Endometrium (tissue), 2 donors: ENCODE data around the gene MVB12B.

ENCODE experiments used
- FAIRE-seq: peaks from 2 replicates; lab custom pipeline; 2012; peaks lifted over from hg19 to GRCh38; lab: Jason Lieb, UNC
- donor health status: control.
- donor health status: control.

Gene MVB12B

DNA sequence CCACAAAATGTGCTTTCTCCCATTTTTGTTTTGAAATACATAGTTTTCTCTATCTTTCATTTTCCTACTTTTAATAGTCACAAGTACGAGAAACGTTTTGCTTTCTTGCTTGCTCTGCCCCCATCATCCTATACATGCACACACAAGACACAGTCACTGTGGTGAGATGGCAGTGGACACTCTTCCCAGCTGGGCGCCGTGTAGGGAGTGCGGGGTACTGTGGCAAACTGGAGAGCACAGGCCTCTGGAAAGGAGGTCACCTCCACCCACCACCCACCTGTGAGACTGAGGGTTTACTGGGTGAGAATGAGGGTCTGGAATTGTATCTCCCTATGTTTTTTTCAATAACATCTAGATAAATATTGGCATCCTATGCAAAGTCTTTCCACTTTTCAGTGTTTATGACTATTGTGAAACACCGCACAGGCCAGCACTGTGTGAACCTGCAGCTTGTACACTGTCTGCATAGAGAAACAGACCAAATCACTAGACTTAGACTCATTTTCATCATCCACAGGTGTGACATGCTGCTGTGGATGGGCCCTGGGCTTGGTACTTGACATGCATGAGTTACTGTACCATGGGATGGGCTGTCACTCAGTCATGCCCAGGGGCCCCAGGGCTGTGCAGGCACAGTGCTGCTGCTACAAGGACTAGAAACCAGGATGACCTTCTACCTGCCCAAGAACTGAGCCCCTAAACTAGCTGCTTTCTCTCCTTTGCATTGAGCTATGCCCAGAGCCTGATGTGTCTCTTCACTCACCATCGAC, 169.0 kb downstream of the MVB12B start:
- FAIRE-seq = no peak

DNA sequence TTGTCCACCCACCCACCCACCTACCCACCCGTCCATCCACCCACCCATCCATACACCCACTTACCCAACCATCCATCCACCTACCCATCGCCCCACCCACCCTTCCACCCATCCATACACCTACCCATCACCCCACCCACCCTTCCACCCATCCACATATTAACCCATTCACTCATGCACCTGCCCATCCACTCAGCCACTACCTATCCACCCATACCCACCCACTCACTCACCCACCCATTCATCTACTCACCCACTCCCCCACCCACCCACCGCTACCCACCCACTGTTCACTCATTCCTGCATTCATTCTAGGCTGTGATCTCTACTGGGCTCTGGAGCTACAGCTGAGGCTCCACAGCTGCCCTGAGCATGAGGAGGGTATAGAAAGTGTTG, 169.6 kb downstream of the MVB12B start:
- FAIRE-seq = no peak

DNA sequence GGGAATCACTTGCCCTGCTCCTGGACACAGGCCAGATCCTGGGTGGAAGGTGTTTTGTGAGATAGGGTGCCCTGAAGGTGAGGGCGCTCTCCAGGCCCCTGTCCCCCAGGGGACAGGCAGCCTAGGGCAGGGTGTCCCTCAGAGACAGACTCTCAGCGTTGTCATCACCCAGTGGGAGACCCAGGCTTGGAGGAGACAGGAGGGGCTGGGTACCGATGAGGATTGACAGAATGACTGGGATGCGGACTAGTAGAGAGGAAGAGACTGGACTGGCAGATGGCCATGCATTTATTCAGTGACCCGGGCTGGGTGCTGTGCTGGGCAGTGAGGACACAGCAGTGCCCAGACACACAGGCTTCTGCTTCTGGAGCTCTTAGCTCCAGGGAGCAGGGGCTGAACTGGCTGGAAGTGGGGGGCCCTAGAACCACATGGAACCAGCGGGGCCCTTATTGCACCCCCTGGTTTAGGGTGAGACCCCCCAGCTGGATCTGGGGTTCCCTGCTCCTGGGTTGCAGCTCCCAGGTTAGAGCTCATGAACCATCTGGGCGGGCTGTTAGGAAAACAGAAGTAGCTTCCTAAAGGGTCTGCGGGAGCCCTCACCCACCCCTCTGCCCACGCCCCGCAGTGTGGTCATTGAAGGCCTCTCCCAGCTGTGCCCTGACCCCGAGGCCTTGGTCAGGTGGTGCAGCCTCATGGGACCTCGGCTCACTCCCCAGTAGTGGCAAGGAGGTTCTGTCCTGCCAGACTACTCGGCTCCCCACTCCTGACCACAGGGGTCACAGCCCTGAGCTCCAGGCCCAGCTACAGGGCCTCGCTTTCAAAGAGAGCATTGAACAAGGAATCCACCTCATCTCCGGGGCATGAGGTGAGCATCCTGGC, 170.4 kb downstream of the MVB12B start:
- no peak for FAIRE-seq

DNA sequence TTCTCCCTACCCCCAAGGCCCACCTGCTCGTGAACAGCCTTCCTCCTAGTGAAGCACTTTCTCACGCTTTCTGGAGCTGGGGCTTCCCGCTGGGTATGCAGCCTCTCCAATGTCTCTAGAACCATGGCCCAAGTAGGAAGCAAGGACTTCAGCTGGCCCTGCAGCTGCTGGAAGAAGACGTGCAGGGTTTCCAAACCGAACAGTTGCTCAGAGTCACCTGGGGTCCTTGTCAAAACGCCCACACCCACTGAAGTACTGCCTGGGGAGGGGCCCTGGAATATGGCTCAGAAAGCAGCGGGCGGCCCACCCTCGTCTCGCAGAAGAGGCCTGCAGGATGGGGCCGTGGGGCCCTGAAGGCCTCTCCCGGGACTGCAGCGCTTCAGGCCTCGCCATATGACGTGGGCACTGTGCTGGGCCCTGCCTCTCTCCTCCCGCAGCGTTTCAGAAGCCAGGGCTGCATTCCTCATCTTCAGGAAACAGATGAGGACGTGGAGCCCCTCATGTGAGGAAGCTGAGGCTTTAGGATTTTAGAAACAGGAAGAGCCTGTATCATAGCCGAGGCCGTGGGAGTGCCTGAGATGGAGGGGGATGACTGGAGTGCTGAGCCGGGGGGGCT, 171.1 kb downstream of the MVB12B start:
- FAIRE-seq = no peak

DNA sequence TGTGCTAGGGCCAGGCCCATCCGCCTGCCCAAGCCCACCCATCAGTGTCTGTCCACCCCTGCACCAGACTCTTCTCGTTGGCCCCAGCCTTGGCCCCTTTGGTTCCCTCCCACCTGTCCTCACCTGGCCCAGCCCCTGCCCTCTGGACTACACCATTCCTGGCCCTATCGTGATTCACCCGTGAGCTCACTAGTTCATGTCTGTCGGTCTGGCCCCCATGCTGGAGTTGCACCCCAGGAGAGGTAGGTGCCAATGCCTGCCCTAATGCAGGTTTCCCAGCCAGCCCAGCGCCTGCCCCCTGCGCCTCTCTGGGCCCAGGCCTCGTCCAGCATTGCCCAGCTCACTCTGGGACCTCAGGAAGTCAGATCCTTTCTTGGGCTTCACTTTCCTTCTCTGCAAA, 171.7 kb downstream of the MVB12B start:
- no peak for FAIRE-seq

DNA sequence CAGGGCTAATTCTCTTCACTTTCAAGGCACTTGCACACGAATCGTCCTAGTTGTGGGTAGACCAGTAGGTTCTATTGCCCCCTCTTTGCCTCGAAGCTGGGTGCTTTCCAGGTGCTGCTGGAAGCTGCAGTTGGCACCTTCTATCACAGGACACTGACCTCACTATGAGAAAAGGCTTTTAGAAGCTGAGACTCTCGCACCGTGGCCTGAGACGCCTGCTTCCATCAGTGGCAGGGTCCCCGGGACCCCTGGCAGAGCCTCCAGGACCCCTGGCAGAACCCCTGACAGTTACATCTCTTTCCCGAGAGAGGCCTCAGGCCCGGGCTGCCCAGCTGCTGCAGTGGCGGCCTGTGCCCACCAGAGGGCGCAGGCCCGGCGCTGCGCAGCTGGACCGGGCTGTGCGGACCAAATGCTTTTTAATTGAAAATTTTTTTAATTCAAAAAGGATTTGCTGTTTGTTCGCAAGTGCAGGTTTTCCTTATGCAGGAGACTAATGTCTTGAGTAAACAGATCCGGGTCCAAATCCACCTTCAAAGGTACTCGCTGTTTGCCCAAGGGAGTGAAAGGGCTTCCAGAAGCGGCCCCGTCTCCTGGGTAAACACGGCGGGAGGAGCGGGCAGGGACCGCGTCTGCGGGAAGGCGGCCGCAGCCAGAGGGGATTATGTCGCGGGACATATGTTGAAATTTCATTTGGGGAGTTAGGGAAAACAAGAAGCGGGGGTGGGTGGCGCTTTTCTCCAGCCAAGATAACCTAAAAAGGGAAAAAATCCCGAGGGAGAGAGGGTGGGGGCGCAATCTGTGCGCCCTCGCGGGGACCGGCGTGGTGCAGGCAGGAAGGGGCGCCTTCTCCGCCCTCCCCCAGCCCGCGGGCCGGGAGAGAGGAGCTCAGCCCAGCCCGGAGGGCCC, 172.6 kb downstream of the MVB12B start:
- FAIRE-seq = no peak

DNA sequence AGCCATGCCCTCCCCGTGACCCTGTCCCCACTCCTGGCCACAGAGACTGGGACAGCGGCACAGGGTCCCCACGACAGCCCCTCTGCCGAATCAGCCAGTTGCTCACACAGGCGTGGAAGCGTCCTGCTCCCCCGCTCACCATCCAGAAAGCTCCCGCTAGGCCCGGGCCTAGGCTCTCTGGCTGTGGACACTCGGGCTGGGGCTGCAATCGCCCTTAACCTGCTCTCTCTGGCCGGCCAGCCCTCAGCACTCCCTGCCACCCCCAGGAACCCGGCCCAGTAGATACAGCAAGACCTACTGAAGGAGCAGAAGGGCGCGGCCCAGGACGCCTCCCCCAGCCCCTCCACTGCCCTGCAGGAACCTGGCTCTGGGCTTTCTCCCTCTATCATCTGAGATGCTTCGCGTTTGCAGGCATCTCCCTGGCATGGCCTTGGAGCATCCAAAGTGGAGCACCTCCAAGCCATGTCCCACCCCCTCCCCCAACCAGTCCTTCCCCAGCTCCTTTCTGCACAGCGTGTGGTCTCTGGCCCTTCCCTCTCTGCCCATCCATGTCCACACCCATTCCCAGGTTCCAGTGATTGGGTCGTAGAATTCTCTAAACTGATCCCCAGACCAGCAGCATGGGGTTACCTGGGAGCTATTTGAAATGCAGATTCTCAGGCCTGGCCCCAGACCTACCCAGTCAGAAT, 173.4 kb downstream of the MVB12B start:
- FAIRE-seq = no peak

DNA sequence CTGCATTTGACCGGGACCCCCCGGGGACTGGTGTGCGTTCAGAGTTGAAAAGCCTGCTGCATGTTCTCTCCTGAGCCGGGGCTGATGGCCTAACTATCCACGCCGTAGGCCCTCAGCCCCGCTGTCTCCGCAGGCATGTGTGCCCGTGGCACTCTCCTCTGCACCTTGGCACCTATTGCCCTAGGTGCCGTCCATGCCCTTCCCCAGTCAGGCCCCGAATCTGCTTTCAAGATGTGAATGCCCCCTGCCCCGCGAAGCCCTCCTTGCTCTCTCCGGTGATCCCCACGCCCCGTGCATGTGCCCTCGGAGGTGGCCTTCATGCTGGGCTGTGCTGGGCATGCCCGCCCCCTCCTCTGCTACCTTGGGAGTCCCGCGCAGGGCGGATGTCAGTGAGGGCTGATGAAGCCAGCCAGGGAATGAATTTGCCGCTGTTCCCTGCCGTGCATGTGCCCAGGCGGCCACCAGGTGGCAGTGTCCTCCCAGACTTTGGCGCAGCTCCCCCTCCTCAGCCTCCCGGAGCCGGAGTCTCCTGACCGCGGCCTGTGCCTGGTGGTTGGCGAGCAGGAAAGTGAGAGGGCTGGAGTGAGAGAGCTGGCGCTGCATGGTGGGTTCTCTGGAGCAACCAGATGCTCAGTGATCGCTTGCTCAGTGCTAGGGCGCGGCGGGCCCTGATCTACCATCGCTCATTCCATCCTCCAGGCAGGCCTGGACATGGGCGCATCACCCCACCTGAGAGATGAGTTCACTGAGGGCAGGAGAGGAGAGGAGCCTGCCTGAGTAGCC, 174.2 kb downstream of the MVB12B start:
- no peak for FAIRE-seq

DNA sequence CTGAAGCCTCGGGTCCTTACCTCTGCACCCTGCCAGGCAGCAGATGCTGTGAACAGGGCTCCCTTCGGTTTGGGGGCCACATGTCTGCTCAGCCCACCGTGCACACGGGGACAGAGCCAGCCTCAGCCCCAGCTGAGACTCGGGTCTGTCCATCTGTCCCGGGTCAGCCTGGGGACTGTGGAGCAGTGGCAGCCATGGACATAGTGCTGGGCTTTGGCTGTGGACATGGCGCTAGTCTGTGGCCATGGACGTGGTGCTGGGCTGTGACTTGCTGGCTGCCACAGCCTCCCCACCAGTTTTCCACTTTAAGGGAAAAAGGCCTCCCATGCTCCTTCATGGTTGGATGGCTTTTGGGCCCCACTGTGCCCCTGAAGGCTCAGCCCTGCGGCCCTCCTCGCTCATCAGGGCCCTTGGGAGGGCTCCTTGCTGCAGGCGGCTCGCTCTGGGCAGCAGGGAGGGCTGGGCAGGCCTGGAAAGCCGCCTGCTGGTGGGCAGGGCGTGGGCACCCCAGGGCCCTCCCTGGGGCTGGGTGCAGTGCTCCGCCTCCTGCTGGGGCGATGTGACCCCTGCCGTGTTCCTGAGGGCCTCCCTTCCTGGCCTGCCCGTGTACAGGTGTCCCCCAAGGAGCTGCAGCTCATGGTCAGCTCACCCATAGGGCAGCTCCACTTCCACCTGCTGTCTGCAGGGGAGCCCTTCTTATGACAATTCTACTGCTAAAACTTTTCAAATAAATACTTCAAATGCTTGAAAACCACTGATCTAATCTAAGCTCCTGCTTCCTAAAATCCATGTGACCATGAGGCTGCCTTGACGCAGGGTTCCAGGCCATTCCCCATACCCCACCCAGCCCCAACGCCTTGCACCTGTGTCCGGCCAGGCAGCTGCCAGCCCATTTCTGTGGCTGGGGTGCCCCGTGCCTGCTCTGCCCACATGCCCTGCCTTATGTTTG, 175.0 kb downstream of the MVB12B start:
- no peak for FAIRE-seq

DNA sequence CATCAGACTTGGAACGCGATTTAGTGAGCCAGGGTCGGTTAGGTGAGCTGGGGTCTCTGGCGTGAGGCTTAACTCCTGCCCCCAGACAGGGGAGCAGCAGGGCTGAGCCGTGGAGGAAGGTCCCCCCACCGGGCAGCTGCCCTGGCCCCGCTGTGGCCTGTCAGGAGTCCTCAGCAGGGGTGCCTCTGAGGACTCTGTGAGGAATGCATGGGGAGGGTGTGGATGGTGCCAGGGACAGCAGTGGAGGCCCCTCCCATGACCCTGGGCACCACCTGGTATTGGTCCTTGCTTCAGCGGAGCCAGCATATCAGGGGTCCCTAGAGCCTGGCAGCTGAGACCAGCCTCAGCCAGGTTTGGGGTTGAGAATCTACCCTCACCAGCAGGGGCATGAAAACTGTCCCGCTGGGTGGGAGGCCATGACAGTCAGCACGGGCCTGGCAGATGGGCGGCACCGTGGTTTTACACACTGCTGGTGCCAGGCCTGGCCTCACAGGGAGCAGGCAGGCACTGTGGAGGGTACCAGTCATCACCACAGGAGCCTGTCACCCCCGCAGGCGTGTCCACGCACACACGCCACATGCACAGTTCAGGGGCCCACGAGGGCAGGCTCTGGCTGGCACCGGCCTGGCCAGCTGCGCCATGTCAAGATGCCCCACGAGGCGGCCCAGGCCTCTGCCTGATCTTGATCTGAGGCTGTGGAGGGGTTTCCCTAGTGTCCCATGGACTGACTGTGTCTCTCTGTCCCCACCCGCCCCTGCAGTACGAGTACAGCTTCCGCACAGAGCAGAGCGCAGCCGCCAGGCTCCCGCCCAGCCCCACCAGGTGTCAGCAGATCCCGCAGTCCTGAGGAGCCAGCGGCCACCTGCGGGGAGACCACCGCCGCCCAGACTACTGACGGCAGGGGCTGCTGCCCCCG, 176.0 kb downstream of the MVB12B start:
- no peak for FAIRE-seq

DNA sequence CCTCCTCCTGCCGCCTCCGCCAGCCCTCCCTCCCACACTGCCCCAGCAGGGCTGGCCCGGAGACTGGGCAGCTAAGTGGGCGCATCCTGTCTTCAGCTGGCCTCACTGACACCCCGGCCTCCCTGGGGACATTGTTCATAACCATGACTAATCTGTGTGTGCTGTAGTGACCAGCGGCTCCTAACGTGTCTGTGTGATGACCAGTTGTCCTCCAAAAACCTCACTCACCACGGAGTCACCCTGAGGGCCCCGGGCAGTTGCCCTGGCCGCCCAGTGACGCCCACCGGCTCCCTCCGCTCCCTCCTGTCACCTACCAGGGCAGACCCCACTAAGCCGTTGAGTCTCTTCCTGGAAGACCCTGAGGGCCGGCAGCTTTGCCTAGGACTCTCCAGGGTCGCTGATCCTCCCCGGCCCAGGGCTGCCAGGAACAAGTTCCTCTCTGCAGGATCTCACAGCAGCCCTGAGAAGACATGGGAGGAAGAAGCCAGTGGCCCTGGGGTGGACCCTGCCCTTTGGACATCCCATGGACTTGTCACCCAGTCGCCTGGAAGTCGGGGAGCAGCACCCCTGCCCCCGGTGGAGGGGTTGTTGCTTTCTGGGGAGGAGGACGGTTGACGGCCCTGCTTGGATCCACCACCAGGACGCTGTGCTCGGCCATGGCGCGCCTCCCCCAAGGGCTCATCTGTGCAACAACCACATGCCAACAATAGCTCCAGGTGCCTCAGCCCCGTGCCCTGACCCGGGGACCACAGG, 176.9 kb downstream of the MVB12B start:
- FAIRE-seq = no peak

DNA sequence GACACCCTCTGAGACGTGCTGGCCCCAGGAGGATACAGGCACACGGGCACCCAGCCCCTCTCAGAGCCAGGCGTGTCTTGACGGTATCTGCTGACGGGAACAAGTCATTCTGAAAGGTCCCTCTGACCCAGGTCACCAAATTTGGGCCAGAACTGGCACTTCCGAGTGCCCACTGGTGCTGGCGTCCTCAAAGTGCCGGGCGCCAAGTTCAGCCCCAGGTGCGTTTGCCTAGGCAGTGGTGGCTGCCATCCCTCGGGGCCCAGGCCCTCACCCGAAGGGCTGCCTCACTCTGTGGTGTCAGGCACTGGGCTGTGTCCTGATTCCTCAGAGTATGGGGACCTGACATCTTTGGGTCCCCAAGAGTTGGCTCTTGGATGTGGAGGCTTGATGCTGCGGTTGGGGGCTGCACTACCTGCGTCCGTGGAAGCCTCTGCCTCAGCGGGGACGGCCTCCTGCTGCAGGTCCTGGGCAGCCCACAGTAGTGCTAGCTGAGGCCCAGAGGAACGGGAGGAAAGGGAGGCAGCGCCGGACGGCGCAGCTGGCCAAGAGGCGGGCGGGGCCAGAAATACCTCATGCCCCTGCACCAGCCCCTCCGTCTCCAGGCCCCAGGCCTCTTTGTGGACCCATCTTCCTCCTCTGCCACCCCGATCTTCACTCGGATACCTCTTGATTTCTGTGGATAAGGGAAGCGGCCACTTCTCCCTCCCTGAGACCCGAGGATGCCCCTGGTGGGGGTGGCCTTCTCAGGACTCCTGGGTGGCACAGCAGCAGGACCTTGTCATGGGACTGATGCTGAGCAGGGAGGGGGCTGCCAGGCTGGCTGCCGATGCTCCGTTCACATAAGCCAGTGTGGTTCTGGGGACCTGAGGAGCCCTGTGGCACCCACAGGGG, 177.7 kb downstream of the MVB12B start:
- no peak for FAIRE-seq

DNA sequence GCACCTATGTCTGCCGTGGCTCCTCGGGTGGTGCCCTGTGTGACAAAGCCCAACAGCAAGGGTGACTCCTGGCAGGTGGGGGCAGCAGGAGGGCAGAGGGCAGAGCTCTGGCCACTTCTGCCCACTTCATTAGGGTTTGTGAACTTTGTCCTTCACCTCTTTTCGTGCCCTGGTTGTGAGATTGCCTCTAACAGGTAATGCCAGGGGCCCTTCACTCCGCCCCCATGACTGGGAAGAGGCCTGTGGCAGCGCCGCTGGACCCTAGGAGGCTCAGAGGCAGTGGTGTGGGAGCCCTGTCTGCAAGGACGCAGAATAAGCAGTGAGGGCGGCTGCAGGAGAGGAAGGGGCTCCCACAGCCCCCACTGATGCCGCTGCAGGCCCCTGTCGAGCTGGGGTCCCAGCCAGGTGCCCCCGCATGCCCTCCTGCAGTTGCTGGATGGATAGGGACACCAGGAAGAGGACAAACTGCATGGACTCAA, 178.4 kb downstream of the MVB12B start:
- FAIRE-seq = no peak

DNA sequence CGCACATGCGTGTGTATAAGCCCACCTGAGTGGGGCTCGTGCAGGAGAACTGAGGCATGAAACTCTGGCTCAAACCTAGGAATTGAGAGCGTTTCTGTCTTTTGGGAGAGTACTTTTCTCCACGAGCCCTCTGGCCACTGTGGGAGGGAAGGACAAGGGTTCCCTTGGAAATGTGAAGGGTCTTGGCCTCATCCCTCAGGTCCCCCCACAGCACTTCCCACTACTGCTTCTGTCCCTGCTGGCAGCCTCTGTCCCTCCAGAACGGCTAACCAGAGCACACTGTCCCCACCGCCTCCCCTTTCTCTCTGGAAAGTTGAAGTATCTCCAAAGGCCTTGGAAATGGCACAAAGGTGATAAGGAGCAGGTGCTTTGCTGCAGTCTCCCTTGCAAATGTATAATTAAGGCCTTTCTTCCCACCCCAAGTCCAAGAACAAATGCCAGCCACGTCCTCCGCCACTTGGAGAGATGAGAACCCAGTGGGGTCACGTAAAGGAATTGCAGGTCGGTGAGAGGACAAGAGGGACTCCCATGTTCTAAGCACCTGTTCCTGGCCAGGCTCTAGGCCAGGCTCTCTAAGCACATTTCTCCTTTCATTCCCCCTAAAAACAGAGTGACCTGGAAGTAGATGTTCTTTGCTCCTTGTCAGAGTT, 179.2 kb downstream of the MVB12B start:
- no peak for FAIRE-seq
